Smooth muscle cell (in vitro differentiated cells): ENCODE measurements around the gene RXRA. TPM values are rescaled to one million over a fixed set of nuclear protein-coding genes. Genes with fewer than 3 reads are reported as not detected.
A peak's percentile ranks its signal among the peaks of the same experiment; 100 is the strongest.

ENCODE experiments used
- DNase-seq: peaks from one replicate; lab custom pipeline; 2025; ENCODE audit not compliant: unreplicated experiment; lab: John Stamatoyannopoulos, UW
- H2AFZ ChIP-seq: fragments of 200-600 bp; sonication (generic); 2 replicates; pipeline ENCODE4 v1.6.0; 2016; ENCODE audit warnings: antibody characterized with exemption, low read depth, mild to moderate bottlenecking
- H3F3A ChIP-seq: fragments of 200-600 bp; sonication (generic); 2 replicates; pipeline ENCODE4 v1.6.0; 2017; ENCODE audit warnings: antibody characterized with exemption, low read depth
- H3K27ac ChIP-seq: fragments of 200-600 bp; sonication (generic); 2 replicates; pipeline ENCODE4 v1.5.1; 2016; ENCODE audit warnings: low read depth, mild to moderate bottlenecking
- H3K27me3 ChIP-seq: fragments of 200-600 bp; sonication (generic); 2 replicates; pipeline ENCODE4 v1.6.1; 2016; ENCODE audit warnings: low read depth, mild to moderate bottlenecking
- H3K36me3 ChIP-seq: fragments of 200-600 bp; sonication (generic); 2 replicates; pipeline ENCODE4 v1.5.1; 2016; ENCODE audit warnings: low read depth
- H3K4me1 ChIP-seq: fragments of 200-600 bp; sonication (generic); 2 replicates; pipeline ENCODE4 v1.5.1; 2016; ENCODE audit warnings: low read depth
- H3K4me2 ChIP-seq: fragments of 200-600 bp; sonication (generic); 2 replicates; pipeline ENCODE4 v1.6.0; 2016; ENCODE audit warnings: mild to moderate bottlenecking
- H3K4me3 ChIP-seq: fragments of 200-600 bp; sonication (generic); 2 replicates; pipeline ENCODE4 v1.5.1; 2016; ENCODE audit warnings: mild to moderate bottlenecking
- H3K79me2 ChIP-seq: fragments of 200-600 bp; sonication (generic); 2 replicates; pipeline ENCODE4 v1.6.0; 2016; ENCODE audit warnings: low read depth, mild to moderate bottlenecking
- H3K9ac ChIP-seq: fragments of 200-600 bp; sonication (generic); 2 replicates; pipeline ENCODE4 v1.6.0; 2016; ENCODE audit warnings: low read depth
- H3K9me3 ChIP-seq: fragments of 200-600 bp; sonication (generic); replicated peaks from 2 replicates; pipeline ENCODE4 v1.5.1; 2016; ENCODE audit warnings: low read depth
- H4K20me1 ChIP-seq: fragments of 200-600 bp; sonication (generic); 2 replicates; pipeline ENCODE4 v1.6.0; 2016; ENCODE audit warnings: low read depth
- CTCF ChIP-seq: fragments of 200-600 bp; sonication (generic); IDR thresholded peaks from 2 replicates; pipeline ENCODE4 v1.5.1; 2017; ENCODE audit warnings: borderline replicate concordance, mild to moderate bottlenecking, antibody characterized with exemption; ENCODE audit not compliant: insufficient read depth, poor library complexity, severe bottlenecking
- WGBS: methylation state at CpG from one replicate; pipeline ENCODE4 v1.1.7; 2016; ENCODE audit warnings: low lambda C conversion rate; 5-methylcytosine and 5-hydroxymethylcytosine counted together
- polyA plus RNA-seq: library from polyadenylated mRNA; unstranded; fragments of >200 nt; fragmentation: Nextera tagmentation; extraction: Ambion mirVana; gene quantifications from 2 replicates; pipeline ENCODE4 v1.2.1, GENCODE V29; 2016
- total RNA-seq: library from RNA; depleted of rRNA; stranded (reverse); fragments of >200 nt; gene quantifications from 2 replicates; pipeline ENCODE4 v1.2.3, GENCODE V29; 2014

RXRA gene
- total and polyA plus RNA-seq, 2 experiments from 2014 or later: 8.9 to 23.1 TPM

GRCh38 chr9:134320126-134320867 is 6.0 kb upstream of the RXRA start:
- TF ChIP-seq CTCF: no peak
- peaks cover 35% of the 10 kb centered on the region for H3K4me1 ChIP-seq
- H3K27me3 ChIP-seq: no peaks in the 10 kb centered on the region
- H3K27ac ChIP-seq: no peak overlapping the region
- H4K20me1 ChIP-seq: no peaks in the 10 kb centered on the region
- WGBS: 66% methylated on average over 21 of the region's 22 CpGs
- H3K79me2 ChIP-seq: no peaks in the 10 kb centered on the region
- no peak for DNase-seq
- no peak overlapping the region for H2AFZ ChIP-seq
- H3K4me2 ChIP-seq: peak overlapping the region; percentile 46
- H3K9me3 ChIP-seq: no peaks in the 10 kb centered on the region
- H3K4me3 ChIP-seq: no peak overlapping the region
- H3K36me3 ChIP-seq: no peaks in the 10 kb centered on the region
- H3F3A ChIP-seq: peaks cover 26% of the 10 kb centered on the region
- H3K9ac ChIP-seq: no peak overlapping the region

- Histone ChIP-seq H3K4me2 (peak overlapping the region; percentile 46), H3K27me3 (no peaks in the 10 kb centered on the region), H4K20me1 (no peaks in the 10 kb centered on the region), H2AFZ (no peak overlapping the region), H3K36me3 (no peaks in the 10 kb centered on the region), H3K27ac (no peak overlapping the region), H3K4me3 (no peak overlapping the region), H3K4me1 (peaks cover 30% of the 10 kb centered on the region), H3K9ac (no peak overlapping the region), H3K79me2 (no peaks in the 10 kb centered on the region), H3F3A (peaks cover 26% of the 10 kb centered on the region), H3K9me3 (no peaks in the 10 kb centered on the region)
- no peak for TF ChIP-seq CTCF
- WGBS: 62% methylated on average over 19 of the region's 22 CpGs
- DNase-seq: no peak
These were observed 5.3 kb upstream of the RXRA start for GRCh38 chr9:134320868-134321471.

GRCh38 chr9:134321531-134321930 is 4.7 kb upstream of the RXRA start:
- DNase-seq: no peak
- Histone ChIP-seq H3K27me3 (no peaks in the 10 kb centered on the region), H3K9ac (no peak overlapping the region), H3K4me3 (no peak overlapping the region), H3K27ac (no peak overlapping the region), H4K20me1 (no peaks in the 10 kb centered on the region), H3K4me1 (peaks cover 30% of the 10 kb centered on the region), H3F3A (peaks cover 25% of the 10 kb centered on the region), H2AFZ (no peak overlapping the region), H3K9me3 (no peaks in the 10 kb centered on the region), H3K79me2 (no peaks in the 10 kb centered on the region), H3K4me2 (no peak overlapping the region), H3K36me3 (no peaks in the 10 kb centered on the region)
- WGBS: 79% methylated on average over 10 of the region's 10 CpGs
- TF ChIP-seq CTCF: no peak
